ENCODE measurements around the gene XPO4.

DNA sequence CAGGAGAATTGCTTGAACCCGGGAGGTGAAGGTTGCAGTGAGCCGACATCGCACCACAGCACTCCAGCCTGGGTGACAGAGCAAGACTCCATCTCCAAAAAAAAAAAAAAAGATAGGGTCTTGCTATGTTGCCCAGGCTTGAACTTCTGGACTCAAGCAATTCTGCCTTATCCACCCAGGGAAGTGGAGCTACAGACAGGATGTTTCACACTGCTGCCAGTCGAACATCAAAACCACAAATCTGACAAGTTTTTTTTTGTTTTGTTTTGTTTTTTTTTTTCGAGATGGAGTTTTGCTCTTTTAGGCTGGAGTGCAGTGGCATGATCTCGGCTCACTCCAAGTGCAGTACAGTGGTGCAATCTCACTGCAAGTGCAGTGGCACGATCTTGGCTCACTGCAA, 10.8 kb downstream of the XPO4 start:
- no peak for TF ChIP-seq CTCF (IDR thresholded peaks at IDR 0.05)
- TF ChIP-seq POLR2A (IDR thresholded peaks at IDR 0.05): no peak
